Measurements from ENCODE around the gene HNRNPLL. TPM values are rescaled to one million over a fixed set of nuclear protein-coding genes. Genes with fewer than 3 reads are reported as not detected.
A peak's percentile ranks its signal among the peaks of the same experiment; 100 is the strongest.

Gene HNRNPLL
- total RNA-seq, 1 experiment from 2014 or later = 43.2 TPM

DNA sequence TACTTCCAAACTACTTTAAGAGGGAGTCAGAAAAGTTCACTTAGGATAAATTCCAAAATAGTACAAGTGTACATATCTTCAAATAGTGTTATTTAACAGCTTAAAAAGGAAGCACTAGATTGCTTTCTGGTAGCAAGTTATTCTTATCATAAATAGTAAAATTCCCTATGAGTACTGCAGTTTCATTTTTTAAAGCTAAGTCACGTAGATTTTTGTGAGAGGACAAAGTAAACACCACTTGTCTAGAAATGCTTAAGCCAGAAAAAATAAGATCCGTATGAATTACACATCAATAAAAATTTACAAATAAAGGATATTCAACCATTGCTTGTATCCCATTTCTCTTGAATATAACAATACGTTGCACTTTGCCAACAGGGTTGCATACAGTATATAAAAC, 19.2 kb downstream of the HNRNPLL start:
- ChIA-PET RAD21 (ENCODE audit: low non-redundant PET in 1 of 2, low total read pairs in 2 of 2, uncharacterized antibody in 2 of 2, unreplicated experiment in 2 of 2) (no interaction called here), CTCF (interaction anchor here (1.0 kb wide), 1 partner anchor 20 kb away, joined by 3 read pairs; no protein-coding TSS in a partner anchor), POLR2A (interaction anchor here (0.5 kb wide), 1 partner anchor 468 kb away, joined by 4 read pairs; no protein-coding TSS in a partner anchor)
- Histone ChIP-seq H3K9me3 (ENCODE audit: control insufficient read depth in 1 of 2, insufficient read depth in 1 of 2, low read depth in 1 of 2, low read length in 2 of 2) (no peaks in the 10 kb centered on the region), H3K79me2 (ENCODE audit: insufficient read depth, low read length) (peaks cover 21% of the 10 kb centered on the region; the same call in 1 of the 2 replicates), H3K36me3 (ENCODE audit: control insufficient read depth in 1 of 2, insufficient read depth in 2 of 2, low read length in 2 of 2) (peaks cover 6% of the 10 kb centered on the region in 2 experiments; a peak in 3 of 4 replicates), H3K9me2 (ENCODE audit: insufficient read depth) (no peaks in the 10 kb centered on the region), H2AFZ (ENCODE audit: low read depth, low read length, poor library complexity, severe bottlenecking) (no peak overlapping the region), H3K27ac (ENCODE audit: low read depth, low read length) (no peak overlapping the region), H3K4me1 (ENCODE audit: control insufficient read depth in 1 of 2, insufficient read depth in 2 of 2, low read length in 2 of 2) (peaks cover 3 to 6% of the 10 kb centered on the region in 2 experiments; a peak in 3 of 4 replicates), H3K4me2 (ENCODE audit: low read length) (no peak overlapping the region), H3K4me3 (replicated peaks in 1 of 2; ENCODE audit: low read depth in 1 of 2, low read length in 2 of 2) (no peak overlapping the region), H3K27me3 (ENCODE audit: insufficient read depth, low read length) (no peaks in the 10 kb centered on the region), H3K9ac (ENCODE audit: low read length) (no peak overlapping the region), H4K20me1 (ENCODE audit: insufficient read depth) (no peaks in the 10 kb centered on the region)
- no TSS peak for BruUV-seq (replicated peaks)
- intact Hi-C loops (cut with micrococcal nuclease) = loop anchor here (5.0 kb wide), 3 partner anchors 159 to 266 kb away; no protein-coding TSS in a partner anchor
- no peak for DNase-seq (ENCODE audit: low read depth, low spot score)
- TF ChIP-seq CBX3 (IDR thresholded peaks at IDR 0.05; ENCODE audit: low read depth) (no peak), CEBPB (IDR thresholded peaks at IDR 0.05; ENCODE audit: low read depth) (no peak)
- ATAC-seq = no peak

DNA sequence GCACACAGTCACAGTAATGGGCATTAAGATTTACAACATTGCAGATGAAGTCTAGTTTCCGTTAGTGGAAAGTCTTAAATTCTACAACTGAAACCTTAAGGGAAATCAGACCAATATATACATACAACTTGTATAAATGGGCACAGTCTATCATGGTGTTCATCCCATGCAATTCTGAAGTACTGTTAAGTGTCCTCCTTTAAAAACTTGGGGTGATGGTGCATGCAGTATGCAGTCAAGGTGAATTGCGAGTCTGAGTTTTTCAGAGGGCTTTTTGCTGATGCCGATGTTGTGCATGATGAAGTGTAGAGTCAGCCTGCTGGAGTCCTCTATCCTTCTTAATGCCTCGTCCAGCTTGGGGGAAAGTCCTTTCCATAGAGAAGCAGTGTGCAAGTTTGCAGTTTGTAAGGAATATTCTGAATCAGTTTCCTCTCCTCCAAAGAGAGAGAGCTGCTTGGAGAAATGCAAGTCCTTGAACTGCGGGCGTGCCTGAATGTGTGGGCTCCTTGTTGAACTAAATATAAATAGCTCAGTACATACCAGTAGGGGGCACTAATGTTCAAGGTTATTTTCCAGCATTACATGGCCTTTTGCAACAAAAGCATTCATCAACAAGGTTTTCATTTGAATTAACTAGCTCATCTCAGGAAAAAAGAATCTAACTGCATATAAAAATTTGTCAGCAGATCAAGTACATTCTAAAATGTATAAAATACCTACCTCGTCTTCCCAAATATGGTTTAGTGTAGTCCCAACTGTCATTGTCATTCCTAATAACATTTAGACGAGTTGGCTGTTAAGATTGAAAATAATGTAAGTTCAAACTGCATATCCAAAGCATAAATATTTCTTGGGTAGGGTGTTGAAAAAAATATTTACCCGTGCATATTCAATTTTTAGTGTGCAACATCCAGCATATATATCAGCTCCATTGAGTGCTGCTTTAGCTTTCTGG, 21.3 kb downstream of the HNRNPLL start:
- no peak overlapping the region for H3K9ac ChIP-seq (ENCODE audit: low read length)
- ATAC-seq (peak; percentile 84), DNase-seq (ENCODE audit: low read depth, low spot score) (peak; percentile 52)
- TF ChIP-seq CBX3 (IDR thresholded peaks at IDR 0.05; ENCODE audit: low read depth) (0 out of 2 replicates have a peak, but pooled peaks have one; percentile 18), MAX (IDR thresholded peaks at IDR 0.05) (no peak), SRF (IDR thresholded peaks at IDR 0.05; ENCODE audit: low read depth) (no peak), EGR1 (IDR thresholded peaks at IDR 0.05; ENCODE audit: low read depth) (no peak), EZH2 (IDR thresholded peaks at IDR 0.05) (no peak), SP1 (IDR thresholded peaks at IDR 0.05; ENCODE audit: low read depth) (no peak), RAD21 (IDR thresholded peaks at IDR 0.05; ENCODE audit: low read depth) (peak; percentile 78), CTCF (IDR thresholded peaks at IDR 0.05 in 2 of 3, conservative IDR thresholded peaks at IDR 0.05 in 1 of 3; ENCODE audit: borderline replicate concordance in 1 of 3, insufficient read depth in 1 of 3, low read depth in 2 of 3, low read length in 2 of 3) (peak; percentile 61 to 78 (median 65); a peak in 5 of 6 replicates), CEBPB (IDR thresholded peaks at IDR 0.05; ENCODE audit: low read depth) (no peak), ELF1 (IDR thresholded peaks at IDR 0.05; ENCODE audit: borderline replicate concordance, low read depth) (no peak)
- TF ChIP-seq, protein P1, sequence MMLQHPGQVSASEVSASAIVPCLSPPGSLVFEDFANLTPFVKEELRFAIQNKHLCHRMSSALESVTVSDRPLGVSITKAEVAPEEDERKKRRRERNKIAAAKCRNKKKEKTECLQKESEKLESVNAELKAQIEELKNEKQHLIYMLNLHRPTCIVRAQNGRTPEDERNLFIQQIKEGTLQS (IDR thresholded peaks at IDR 0.05) = no peak
- no peak overlapping the region for H2AFZ ChIP-seq (ENCODE audit: low read depth, low read length, poor library complexity, severe bottlenecking)
- 0 out of 2 replicates have a peak, but pooled peaks cover 7% of the 10 kb centered on the region for H3K79me2 ChIP-seq (ENCODE audit: insufficient read depth, low read length)
- H3K27ac ChIP-seq (ENCODE audit: low read depth, low read length) = no peak overlapping the region
- peaks cover 6% of the 10 kb centered on the region in 2 experiments; a peak in 3 of 4 replicates for H3K4me1 ChIP-seq (ENCODE audit: control insufficient read depth in 1 of 2, insufficient read depth in 2 of 2, low read length in 2 of 2)
- intact Hi-C loops (cut with micrococcal nuclease) = loop anchor here (2.0 to 5.0 kb wide), 4 partner anchors 145 to 264 kb away; no protein-coding TSS in a partner anchor
- no peaks in the 10 kb centered on the region for H3K9me2 ChIP-seq (ENCODE audit: insufficient read depth)
- ChIA-PET RAD21 (ENCODE audit: low non-redundant PET in 1 of 2, low total read pairs in 2 of 2, uncharacterized antibody in 2 of 2, unreplicated experiment in 2 of 2) (interaction anchor here in 1 of 2 experiments (0.5 kb wide), 1 partner anchor 154 kb away, joined by 7 read pairs; no protein-coding TSS in a partner anchor), POLR2A (interaction anchor here (0.6 to 1.8 kb wide), 3 partner anchors 22 to 170 kb away, joined by 3 to 17 read pairs (median 4); partner anchors contain the start of genes HNRNPLL and SRSF7), CTCF (interaction anchor here (0.7 to 2.1 kb wide), 31 partner anchors 8 to 648 kb away, joined by 3 to 21 read pairs (median 4); partner anchors contain the start of genes DHX57, GALM, MORN2 and SRSF7)
- peaks cover 6 to 9% of the 10 kb centered on the region in 2 experiments; a peak in 3 of 4 replicates for H3K36me3 ChIP-seq (ENCODE audit: control insufficient read depth in 1 of 2, insufficient read depth in 2 of 2, low read length in 2 of 2)
- no TSS peak for BruUV-seq (replicated peaks)
- no peaks in the 10 kb centered on the region for H4K20me1 ChIP-seq (ENCODE audit: insufficient read depth)
- no peak overlapping the region for H3K4me3 ChIP-seq (replicated peaks in 1 of 2; ENCODE audit: low read depth in 1 of 2, low read length in 2 of 2)
- H3K27me3 ChIP-seq (ENCODE audit: insufficient read depth, low read length) = no peaks in the 10 kb centered on the region
- no peaks in the 10 kb centered on the region for H3K9me3 ChIP-seq (ENCODE audit: control insufficient read depth in 1 of 2, insufficient read depth in 1 of 2, low read depth in 1 of 2, low read length in 2 of 2)
- H3K4me2 ChIP-seq (ENCODE audit: low read length) = no peak overlapping the region
